Neuron (in vitro differentiated cells): ENCODE results near the gene TMEM253.

Experiments
- H2AFZ ChIP-seq: one replicate; pipeline ENCODE4 v1.6.1; 2013; ENCODE audit warnings: low read depth, mild to moderate bottlenecking, inconsistent platforms, low read length, moderate library complexity
- H3K27me3 ChIP-seq: one replicate; pipeline ENCODE4 v1.6.1; 2013; ENCODE audit warnings: low read length; ENCODE audit not compliant: insufficient read depth
- H3K36me3 ChIP-seq: one replicate; pipeline ENCODE4 v1.6.1; 2013; ENCODE audit warnings: low read length; ENCODE audit not compliant: insufficient read depth
- H3K4me1 ChIP-seq: one replicate; pipeline ENCODE4 v1.6.1; 2013; ENCODE audit warnings: low read length; ENCODE audit not compliant: insufficient read depth
- H3K4me3 ChIP-seq: 2 replicates; pipeline ENCODE4 v1.5.1; 2013; ENCODE audit warnings: mild to moderate bottlenecking, low read length, moderate library complexity
- H3K9me3 ChIP-seq: one replicate; pipeline ENCODE4 v1.6.1; 2013; ENCODE audit warnings: low read length

TMEM253 gene

GRCh38 chr14:21063479-21063878, 37.4 kb upstream of the TMEM253 start:
- no peaks in the 10 kb centered on the region for H3K9me3 ChIP-seq
- H3K4me1 ChIP-seq: peaks cover 11% of the 10 kb centered on the region
- H3K4me3 ChIP-seq: no peak overlapping the region
- H2AFZ ChIP-seq: no peak overlapping the region
- no peaks in the 10 kb centered on the region for H3K36me3 ChIP-seq
- no peaks in the 10 kb centered on the region for H3K27me3 ChIP-seq

DNA sequence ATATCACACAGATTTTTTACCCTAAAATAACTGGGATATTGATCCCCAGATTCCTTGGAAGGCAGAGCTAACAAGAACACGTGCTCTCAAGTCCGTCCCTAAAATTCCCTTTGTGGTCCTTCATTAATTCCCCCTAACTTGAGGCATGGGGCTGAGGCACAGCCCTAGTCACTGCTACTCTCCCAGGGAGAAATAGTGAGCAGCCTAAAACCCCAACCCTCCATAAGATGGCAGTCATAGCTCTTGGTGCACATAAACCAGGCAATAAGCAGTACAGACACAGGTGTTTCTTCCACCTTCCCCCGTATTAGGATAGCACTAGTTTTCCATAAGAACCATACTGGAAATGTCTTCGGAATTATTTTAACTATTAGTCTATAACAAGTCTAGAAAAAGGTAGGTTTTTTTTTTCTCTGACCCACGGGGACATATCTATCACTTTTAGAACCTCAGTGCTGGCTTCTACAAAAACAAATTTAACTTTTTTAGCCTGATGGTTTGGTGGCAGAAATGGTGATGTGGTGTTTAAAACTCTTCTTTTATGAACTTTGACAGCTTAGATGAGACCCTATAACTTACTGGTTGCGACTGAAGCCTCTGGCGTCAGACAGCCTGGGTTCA, 33.9 kb upstream of the TMEM253 start:
- Histone ChIP-seq H3K36me3 (no peaks in the 10 kb centered on the region), H3K9me3 (no peaks in the 10 kb centered on the region), H3K27me3 (no peaks in the 10 kb centered on the region), H3K4me3 (no peak overlapping the region), H2AFZ (no peak overlapping the region), H3K4me1 (peaks cover 20% of the 10 kb centered on the region)

DNA sequence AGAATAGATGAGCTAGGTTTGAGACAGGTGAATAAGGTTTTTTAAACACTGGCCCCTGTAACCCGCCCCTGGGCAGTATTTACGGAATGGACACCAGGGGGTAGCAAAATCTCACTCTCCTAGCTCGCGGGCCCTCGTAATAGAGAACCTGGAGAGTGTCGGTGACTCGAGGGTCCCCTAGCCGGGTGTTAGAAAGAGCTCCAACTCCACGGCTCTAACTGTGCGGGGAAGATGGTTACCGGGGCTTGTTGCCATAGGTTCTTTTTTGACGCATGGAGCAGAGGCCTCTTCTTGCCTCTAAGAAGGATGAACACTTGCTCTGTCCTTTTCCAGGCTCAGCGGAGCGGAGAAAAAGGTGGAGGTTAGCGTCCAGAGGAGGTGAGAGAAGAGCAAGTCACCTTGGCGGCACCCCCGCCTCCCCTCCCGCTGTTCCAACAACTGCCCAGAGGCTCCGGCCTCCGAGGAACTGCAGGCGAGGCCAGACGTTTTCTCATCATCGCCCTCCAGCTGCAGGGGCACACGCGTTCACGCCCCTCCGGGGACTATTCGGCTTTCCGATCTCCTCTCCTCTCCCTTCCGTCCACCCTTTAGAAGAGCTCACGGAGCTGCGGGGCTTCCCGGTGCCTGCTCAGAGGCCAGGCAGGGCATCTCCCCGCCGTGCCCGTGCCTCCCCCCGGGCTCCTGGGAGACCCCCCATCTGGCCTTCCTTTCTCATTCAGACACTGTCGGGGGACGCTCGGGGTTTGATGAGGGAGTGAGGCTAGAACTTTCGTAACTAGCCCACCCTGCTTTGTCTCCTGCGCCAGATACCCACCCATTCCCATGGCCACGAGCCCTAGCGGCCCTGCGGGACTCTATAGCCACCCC, 32.1 kb upstream of the TMEM253 start:
- H3K9me3 ChIP-seq: no peaks in the 10 kb centered on the region

GRCh38 chr14:21069388-21070082, 31.3 kb upstream of the TMEM253 start:
- Histone ChIP-seq H3K36me3 (peaks cover 20% of the 10 kb centered on the region), H3K9me3 (no peaks in the 10 kb centered on the region), H3K4me1 (peaks cover 17% of the 10 kb centered on the region), H3K27me3 (no peaks in the 10 kb centered on the region), H3K4me3 (peak overlapping the region; percentile 85), H2AFZ (peak overlapping the region; percentile 20)

More for the DNA sequence above, 32.1 kb upstream of the TMEM253 start:
- no peaks in the 10 kb centered on the region for H3K27me3 ChIP-seq
- H3K4me3 ChIP-seq: peak overlapping the region; percentile 85
- peak overlapping the region; percentile 20 for H2AFZ ChIP-seq
- H3K4me1 ChIP-seq: peaks cover 19% of the 10 kb centered on the region
- H3K36me3 ChIP-seq: peaks cover 15% of the 10 kb centered on the region

GRCh38 chr14:21070083-21070609, 30.7 kb upstream of the TMEM253 start, which contains the start of gene ARHGEF40:
TSS of gene ARHGEF40 (plus strand) at chr14:21070304. CDS start at chr14:21070397, 93 bp downstream.
- Histone ChIP-seq H3K4me1 (peaks cover 17% of the 10 kb centered on the region), H3K4me3 (peak within 1 kb of the TSS; percentile 85), H3K27me3 (no peaks in the 10 kb centered on the region), H3K9me3 (no peaks in the 10 kb centered on the region), H3K36me3 (peaks cover 26% of the 10 kb centered on the region), H2AFZ (peak within 1 kb of the TSS; percentile 20)

DNA sequence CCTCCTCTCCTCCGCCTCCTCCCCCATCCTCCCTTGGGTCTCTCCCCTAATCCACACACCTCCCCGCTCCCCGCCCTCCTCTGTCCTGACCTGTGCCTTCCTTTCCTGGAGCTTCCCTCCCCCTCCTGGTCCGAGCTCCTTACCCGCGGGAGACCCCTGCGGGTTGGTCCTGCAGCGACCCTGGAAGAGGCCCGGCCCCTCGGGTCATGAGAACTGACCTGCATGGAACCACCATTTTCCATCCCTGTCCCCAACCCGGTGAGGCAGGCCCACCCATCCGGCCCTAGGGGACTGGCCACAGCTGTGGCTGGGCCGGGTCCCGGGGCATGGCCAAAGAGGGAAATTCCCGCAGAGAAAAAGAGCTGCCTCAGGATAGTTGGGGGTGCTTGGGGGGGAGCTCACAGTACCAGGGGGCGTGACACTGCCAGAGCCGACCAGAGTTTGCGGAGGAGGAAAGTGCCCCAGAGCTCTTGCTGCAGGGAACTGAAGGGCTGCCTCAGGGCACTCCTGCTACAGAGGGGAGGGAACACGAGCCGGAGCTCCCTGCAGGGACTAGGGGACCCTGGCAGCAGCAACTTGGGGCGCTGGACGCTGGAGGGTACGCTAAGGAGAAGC, 30.1 kb upstream of the TMEM253 start:
- H3K36me3 ChIP-seq: peaks cover 32% of the 10 kb centered on the region
- H2AFZ ChIP-seq: no peak overlapping the region
- peaks cover 17% of the 10 kb centered on the region for H3K4me1 ChIP-seq
- no peaks in the 10 kb centered on the region for H3K27me3 ChIP-seq
- H3K4me3 ChIP-seq: peak overlapping the region; percentile 85
- H3K9me3 ChIP-seq: no peaks in the 10 kb centered on the region

GRCh38 chr14:21071225-21072030, 29.4 kb upstream of the TMEM253 start:
- H3K9me3 ChIP-seq: no peaks in the 10 kb centered on the region
- no peak overlapping the region for H2AFZ ChIP-seq
- H3K27me3 ChIP-seq: no peaks in the 10 kb centered on the region
- H3K4me1 ChIP-seq: peaks cover 17% of the 10 kb centered on the region
- peaks cover 39% of the 10 kb centered on the region for H3K36me3 ChIP-seq
- peak overlapping the region; percentile 85 for H3K4me3 ChIP-seq

- peaks cover 17% of the 10 kb centered on the region for H3K4me1 ChIP-seq
- no peaks in the 10 kb centered on the region for H3K27me3 ChIP-seq
- no peak overlapping the region for H2AFZ ChIP-seq
- peak overlapping the region; percentile 85 for H3K4me3 ChIP-seq
- peaks cover 43% of the 10 kb centered on the region for H3K36me3 ChIP-seq
- H3K9me3 ChIP-seq: no peaks in the 10 kb centered on the region
Observed at GRCh38 chr14:21072031-21072473, 28.8 kb upstream of the TMEM253 start.

DNA sequence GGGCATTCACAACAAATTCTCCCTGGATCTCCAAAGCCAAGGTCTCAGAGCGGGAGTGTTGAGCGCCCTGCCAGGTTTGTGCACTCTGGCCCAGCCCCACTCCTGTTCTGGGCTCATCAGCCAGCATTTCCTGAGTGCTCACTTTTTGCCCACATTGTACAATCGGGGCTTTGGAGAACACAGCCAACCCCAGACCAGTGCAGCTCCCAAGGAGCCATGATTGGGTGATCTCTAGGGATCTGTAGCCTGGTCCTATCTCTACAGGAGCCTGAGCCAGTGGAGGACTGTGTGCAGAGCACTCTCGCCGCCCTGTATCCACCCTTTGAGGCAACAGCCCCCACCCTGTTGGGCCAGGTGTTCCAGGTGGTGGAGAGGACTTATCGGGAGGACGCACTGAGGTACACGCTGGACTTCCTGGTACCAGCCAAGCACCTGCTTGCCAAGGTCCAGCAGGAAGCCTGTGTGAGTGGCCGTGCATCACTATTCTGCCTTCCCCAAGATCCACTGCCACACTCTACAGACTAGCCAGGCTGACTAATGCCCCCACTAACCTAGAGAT, 28.0 kb upstream of the TMEM253 start:
- Histone ChIP-seq H3K36me3 (peaks cover 50% of the 10 kb centered on the region), H3K9me3 (no peaks in the 10 kb centered on the region), H3K4me1 (peaks cover 17% of the 10 kb centered on the region), H2AFZ (no peak overlapping the region), H3K27me3 (no peaks in the 10 kb centered on the region), H3K4me3 (no peak overlapping the region)

DNA sequence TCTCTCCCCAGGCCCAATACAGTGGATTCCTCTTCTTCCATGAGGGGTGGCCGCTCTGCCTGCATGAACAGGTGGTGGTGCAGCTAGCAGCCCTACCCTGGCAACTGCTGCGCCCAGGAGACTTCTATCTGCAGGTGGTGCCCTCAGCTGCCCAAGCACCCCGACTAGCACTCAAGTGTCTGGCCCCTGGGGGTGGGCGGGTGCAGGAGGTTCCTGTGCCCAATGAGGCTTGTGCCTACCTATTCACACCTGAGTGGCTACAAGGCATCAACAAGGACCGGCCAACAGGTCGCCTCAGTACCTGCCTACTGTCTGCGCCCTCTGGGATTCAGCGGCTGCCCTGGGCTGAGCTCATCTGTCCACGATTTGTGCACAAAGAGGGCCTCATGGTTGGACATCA, 26.9 kb upstream of the TMEM253 start:
- H2AFZ ChIP-seq: no peak overlapping the region
- peaks cover 61% of the 10 kb centered on the region for H3K36me3 ChIP-seq

DNA sequence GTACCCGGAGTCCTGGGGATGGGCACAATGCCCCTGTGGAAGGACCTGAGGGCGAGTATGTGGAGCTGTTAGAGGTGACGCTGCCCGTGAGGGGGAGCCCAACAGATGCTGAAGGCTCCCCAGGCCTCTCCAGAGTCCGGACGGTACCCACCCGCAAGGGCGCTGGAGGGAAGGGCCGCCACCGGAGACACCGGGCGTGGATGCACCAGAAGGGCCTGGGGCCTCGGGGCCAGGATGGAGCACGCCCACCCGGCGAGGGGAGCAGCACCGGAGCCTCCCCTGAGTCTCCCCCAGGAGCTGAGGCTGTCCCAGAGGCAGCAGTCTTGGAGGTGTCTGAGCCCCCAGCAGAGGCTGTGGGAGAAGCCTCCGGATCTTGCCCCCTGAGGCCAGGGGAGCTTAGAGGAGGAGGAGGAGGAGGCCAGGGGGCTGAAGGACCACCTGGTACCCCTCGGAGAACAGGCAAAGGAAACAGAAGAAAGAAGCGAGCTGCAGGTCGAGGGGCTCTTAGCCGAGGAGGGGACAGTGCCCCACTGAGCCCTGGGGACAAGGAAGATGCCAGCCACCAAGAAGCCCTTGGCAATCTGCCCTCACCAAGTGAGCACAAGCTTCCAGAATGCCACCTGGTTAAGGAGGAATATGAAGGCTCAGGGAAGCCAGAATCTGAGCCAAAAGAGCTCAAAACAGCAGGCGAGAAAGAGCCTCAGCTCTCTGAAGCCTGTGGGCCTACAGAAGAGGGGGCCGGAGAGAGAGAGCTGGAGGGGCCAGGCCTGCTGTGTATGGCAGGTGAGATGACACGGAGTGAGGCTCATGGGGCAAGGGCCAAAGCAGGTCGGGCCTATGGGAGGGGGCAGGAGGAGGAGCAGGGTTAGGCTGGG, 26.2 kb upstream of the TMEM253 start:
- Histone ChIP-seq H3K9me3 (no peaks in the 10 kb centered on the region), H3K4me3 (no peak overlapping the region), H3K36me3 (peaks cover 68% of the 10 kb centered on the region), H3K4me1 (peaks cover 10% of the 10 kb centered on the region), H3K27me3 (no peaks in the 10 kb centered on the region), H2AFZ (no peak overlapping the region)

More for the DNA sequence above, 26.9 kb upstream of the TMEM253 start:
- Histone ChIP-seq H3K27me3 (no peaks in the 10 kb centered on the region), H3K4me1 (peaks cover 11% of the 10 kb centered on the region), H3K9me3 (no peaks in the 10 kb centered on the region), H3K4me3 (no peak overlapping the region)
